WI38 (cell line): ENCODE results near the gene TANC1.

Source experiments
- H3K4me3 ChIP-seq: 2 replicates; pipeline ENCODE4 v1.5.1; 2011; ENCODE audit warnings: low read depth, mild to moderate bottlenecking, control low read depth, low read length
- CTCF ChIP-seq: IDR thresholded peaks from 2 replicates; pipeline ENCODE4 v1.5.1; 2012; ENCODE audit warnings: low read depth, mild to moderate bottlenecking, control low read depth, low read length

The TANC1 gene

DNA sequence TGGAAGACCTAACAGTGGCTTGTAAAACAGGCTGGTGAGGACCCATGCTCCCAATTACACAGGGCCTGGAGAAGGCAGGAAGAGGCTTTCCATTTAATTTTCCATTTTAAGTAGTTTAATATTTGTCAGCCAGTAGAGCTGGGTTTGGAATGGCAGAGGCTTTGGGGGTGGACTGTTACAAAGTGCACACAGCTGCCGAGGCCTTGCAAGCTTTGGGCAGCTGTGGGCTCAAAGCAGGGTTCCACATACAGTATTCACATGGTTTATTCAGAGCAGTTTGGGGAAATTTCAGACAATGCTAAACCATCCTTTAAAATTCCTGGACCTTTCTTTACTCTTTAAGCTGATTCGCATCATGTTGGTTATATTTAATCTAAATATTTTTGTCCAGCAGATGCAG lies 185.5 kb downstream of the TANC1 start:
- no peak overlapping the region for H3K4me3 ChIP-seq
- no peak for TF ChIP-seq CTCF

DNA sequence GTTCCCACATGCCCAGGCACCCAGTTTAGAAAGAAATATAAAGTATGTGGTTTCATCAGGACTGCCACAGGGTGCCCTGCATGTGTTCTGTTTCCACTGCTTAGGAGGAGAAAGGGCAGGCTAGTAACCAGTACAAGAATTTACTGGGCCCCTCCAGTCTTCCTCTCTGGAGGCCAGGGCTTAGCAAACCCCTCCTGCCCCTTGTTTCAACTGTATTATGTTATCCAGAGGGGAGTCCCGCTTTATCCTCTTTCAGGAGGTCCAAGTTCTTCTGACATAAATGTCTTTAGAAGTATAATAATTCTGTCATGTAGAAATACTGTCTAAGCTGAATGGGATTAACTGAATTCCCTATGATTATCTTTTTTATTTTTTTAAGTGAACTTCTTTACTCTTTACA lies 185.9 kb downstream of the TANC1 start:
- no peak for TF ChIP-seq CTCF
- no peak overlapping the region for H3K4me3 ChIP-seq

DNA sequence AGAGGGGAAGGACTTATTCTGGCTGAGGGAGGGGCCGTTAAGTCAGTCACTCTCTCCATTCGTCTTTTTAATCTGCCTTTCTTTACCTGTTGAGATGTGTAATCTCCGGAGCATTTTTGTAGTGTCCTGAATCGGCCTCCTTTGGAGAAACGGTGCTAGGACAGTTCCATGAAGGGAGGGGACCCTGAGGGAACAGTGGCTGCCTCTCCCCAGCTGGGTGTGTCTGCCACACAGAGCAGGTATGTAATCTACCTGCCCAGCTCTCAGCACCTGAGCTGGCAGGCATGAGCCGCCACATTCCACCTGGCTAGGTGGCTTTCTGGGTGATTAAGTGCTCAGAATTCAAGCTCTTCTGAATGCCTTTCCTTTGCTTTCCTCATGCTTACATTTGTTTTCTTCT lies 186.9 kb downstream of the TANC1 start:
- TF ChIP-seq CTCF = no peak
- H3K4me3 ChIP-seq = no peak overlapping the region

- no peak for TF ChIP-seq CTCF
- H3K4me3 ChIP-seq = no peak overlapping the region
These were observed 187.4 kb downstream of the TANC1 start for GRCh38 chr2:159155791-159156190.

DNA sequence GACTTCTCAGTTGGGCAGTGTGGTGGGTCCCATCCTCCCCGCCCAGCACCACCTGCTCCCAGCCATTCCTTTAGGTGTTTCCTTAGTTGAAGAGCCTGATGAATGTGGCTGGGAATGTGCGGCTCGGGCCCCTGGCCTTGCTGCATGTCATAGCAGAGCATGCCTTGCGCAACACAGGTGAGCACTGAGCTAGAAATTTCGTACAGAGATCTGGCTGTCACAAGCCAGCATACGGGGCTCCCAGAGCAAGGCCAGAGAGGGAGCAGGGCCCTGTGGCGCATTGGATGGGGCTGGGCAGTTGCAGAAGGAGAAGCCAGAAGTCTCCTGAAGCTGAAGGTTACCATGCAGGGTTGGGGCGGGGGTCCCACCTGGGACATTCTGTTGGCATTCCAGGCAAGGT lies 188.4 kb downstream of the TANC1 start:
- no peak overlapping the region for H3K4me3 ChIP-seq
- no peak for TF ChIP-seq CTCF

DNA sequence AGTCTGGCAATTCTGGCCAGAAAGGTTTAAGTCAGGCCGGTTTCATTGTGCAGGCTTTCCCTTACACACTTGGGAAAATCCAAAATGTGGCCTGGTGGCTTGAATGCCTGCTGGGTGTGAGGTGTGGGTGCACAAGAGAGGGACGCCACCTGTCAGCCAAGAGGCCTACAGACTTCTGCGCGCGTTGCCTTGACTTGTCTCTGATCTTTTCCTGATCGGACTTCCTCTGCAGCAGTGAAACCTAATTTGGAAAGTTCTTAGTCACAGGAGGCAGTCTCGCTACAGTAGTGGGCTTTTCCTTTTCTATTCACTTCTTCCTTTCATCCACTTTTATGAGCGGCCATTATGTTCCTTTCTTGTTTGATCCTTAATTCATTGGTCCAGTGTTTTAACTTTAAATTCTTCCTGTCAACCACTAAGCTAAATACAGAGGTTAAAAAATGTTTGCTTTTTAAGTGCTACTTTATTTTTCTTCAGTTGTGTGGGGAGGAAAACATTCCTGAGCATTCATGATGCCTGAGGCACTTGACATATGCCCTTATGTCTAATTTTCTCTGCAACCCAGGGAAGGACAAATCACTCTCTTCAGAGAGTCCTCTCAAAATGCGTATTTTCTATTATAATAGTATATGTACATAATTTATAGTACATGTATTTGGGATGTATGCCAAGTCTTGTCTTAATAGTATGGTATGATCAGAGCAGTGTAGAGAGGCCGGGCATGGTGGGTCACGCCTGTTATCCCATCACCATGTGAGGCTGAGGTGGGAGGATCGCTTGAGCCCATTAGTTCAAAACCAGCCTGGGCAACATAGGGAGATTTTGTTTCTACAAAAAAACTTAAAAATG lies 189.1 kb downstream of the TANC1 start:
- H3K4me3 ChIP-seq = no peak overlapping the region
- no peak for TF ChIP-seq CTCF

DNA sequence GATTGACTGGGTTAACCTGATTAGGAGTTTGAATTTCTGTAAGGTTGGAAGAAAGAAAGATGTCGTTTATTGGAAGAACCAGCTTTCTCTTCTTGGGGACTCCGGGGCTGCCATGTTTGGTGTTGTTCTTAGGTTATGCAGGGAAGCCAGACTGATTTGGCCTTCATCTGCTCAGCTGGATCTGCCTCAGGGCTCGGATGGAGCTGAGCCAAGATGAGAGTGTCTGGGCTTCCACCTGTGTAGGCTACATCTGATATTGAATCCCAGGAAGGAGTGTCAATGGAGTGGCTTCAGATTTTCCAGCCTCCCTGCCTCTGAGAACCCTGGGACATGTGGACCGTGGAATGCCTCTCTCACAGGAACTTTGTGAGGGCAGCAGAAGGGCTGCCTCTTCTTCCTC lies 192.0 kb downstream of the TANC1 start:
- TF ChIP-seq CTCF = no peak
- H3K4me3 ChIP-seq = no peak overlapping the region
